HepG2 (cell line): ENCODE measurements around the gene TMEM53. TPM values are rescaled to one million over a fixed set of nuclear protein-coding genes. Genes with fewer than 3 reads are reported as not detected.

Experiments used
- ATAC-seq: fragments of 200-7000 bp; cut with Tn5 transposase; 3 replicates; pipeline ENCODE4 v1.9.1; 2020; ENCODE audit warnings: mild to moderate bottlenecking, moderate library complexity
- BruUV-seq: library from RNA; stranded (reverse); fragments of 400-500 nt; replicated peaks from 2 replicates; lab custom pipeline; 2021; lab: Mats Ljungman, UMichigan
- CTCF ChIA-PET: fragments of 300-600 bp; formaldehyde crosslinking; extraction: SDS; loops from one replicate; lab custom pipeline; 2021; ENCODE audit warnings: low total read pairs, inconsistent platforms, low intra/inter-chr PET ratio; lab: Yijun Ruan, JAX
- POLR2A ChIA-PET: fragments of 350-600 bp; sonication (Branson Sonifier 250); formaldehyde crosslinking; loops from one replicate; lab custom pipeline; 2020; ENCODE audit warnings: antibody characterized with exemption, inconsistent platforms; lab: Yijun Ruan, JAX
- DNase-seq: peaks from one replicate; pipeline ENCODE4 v3.0.0-alpha.2; 2015; ENCODE audit warnings: low spot score
- FAIRE-seq: peaks from 3 replicates; lab custom pipeline; 2011; peaks lifted over from hg19 to GRCh38; lab: Jason Lieb, UNC
- H2AFZ ChIP-seq: one replicate; pipeline ENCODE4 v1.6.1; 2011; ENCODE audit warnings: low read length, inconsistent platforms
- H3K27ac ChIP-seq: fragments of 300-600 bp; 3 replicates; pipeline ENCODE4 v1.8.0; 2011; ENCODE audit warnings: mixed run types, mild to moderate bottlenecking, mixed read lengths, low read length, inconsistent platforms; ENCODE audit not compliant: insufficient read depth; ENCODE audit errors: extremely low read length
- H3K27me3 ChIP-seq, 2 experiments: fragments of 200-600 bp in 1 of 2; 2 replicates in 1 of 2; 3 replicates in 1 of 2; pipeline versions ENCODE4 v1.6.0 to v1.8.0; 2011; ENCODE audit warnings: low read length in 2 of 2, mild to moderate bottlenecking in 2 of 2, moderate library complexity in 2 of 2, inconsistent platforms in 1 of 2; ENCODE audit not compliant: insufficient read depth in 2 of 2, control insufficient read depth in 1 of 2
- H3K36me3 ChIP-seq, 2 experiments: fragments of 200-600 bp in 1 of 2; replicated peaks in 1 of 2; 2 replicates in 1 of 2; 3 replicates in 1 of 2; pipeline versions ENCODE4 v1.5.1 to v1.8.0; 2011; ENCODE audit warnings: low read length in 2 of 2, inconsistent platforms in 1 of 2; ENCODE audit not compliant: insufficient read depth in 2 of 2, control insufficient read depth in 1 of 2
- H3K4me1 ChIP-seq: 2 replicates; pipeline ENCODE4 v1.5.1; 2012; ENCODE audit warnings: low read length, inconsistent platforms; ENCODE audit not compliant: insufficient read depth
- H3K4me2 ChIP-seq: 2 replicates; pipeline ENCODE4 v1.6.0; 2011; ENCODE audit warnings: low read depth, low read length, inconsistent platforms
- H3K4me3 ChIP-seq, 3 experiments: fragments of 200-600 bp in 1 of 3; sonication (generic), shearing (Covaris generic) in 1 of 3; replicated peaks in 1 of 3; 2 replicates each; pipeline ENCODE4 v1.5.1; 2011 to 2016; ENCODE audit warnings: low read length in 3 of 3, inconsistent platforms in 2 of 3, low read depth in 2 of 3, mild to moderate bottlenecking in 2 of 3, control low read depth in 1 of 3, mixed read lengths in 1 of 3; ENCODE audit not compliant: insufficient read depth in 1 of 3
- H3K79me2 ChIP-seq: one replicate; pipeline ENCODE4 v1.6.1; 2011; ENCODE audit warnings: low read length, inconsistent platforms; ENCODE audit not compliant: insufficient read depth
- H3K9ac ChIP-seq: 2 replicates; pipeline ENCODE4 v1.6.0; 2011; ENCODE audit warnings: mild to moderate bottlenecking, low read depth, low read length, inconsistent platforms; ENCODE audit not compliant: insufficient read depth
- H3K9me3 ChIP-seq: 2 replicates; pipeline ENCODE4 v1.5.1; 2012; ENCODE audit warnings: mild to moderate bottlenecking, low read length
- H4K20me1 ChIP-seq: 2 replicates; pipeline ENCODE4 v1.6.0; 2011; ENCODE audit warnings: inconsistent platforms, mild to moderate bottlenecking, low read length, moderate library complexity; ENCODE audit not compliant: insufficient read depth
- CCDC6 ChIP-seq: sonication (generic); formaldehyde crosslinking; IDR thresholded peaks from 2 replicates; pipeline ENCODE4 v1.8.1; 2022; ENCODE audit warnings: mild to moderate bottlenecking, missing genetic modification reagents, moderate library complexity
- ESRRA ChIP-seq: sonication (generic); formaldehyde crosslinking; IDR thresholded peaks from 2 replicates; pipeline ENCODE4 v1.5.1; 2020; ENCODE audit warnings: mild to moderate bottlenecking, low read depth, missing genetic modification reagents
- FOXC1 ChIP-seq: sonication (generic); formaldehyde crosslinking; IDR thresholded peaks from 2 replicates; pipeline ENCODE4 v1.8.0; 2022; ENCODE audit warnings: mild to moderate bottlenecking, missing genetic modification reagents, borderline replicate concordance
- GATAD2A ChIP-seq: IDR thresholded peaks from 2 replicates; pipeline ENCODE4 v1.6.1; 2016
- HOXA5 ChIP-seq: sonication (generic); formaldehyde crosslinking; IDR thresholded peaks from 2 replicates; pipeline ENCODE4 v1.4.0; 2020; ENCODE audit warnings: missing genetic modification reagents
- IRF2 ChIP-seq: IDR thresholded peaks from 2 replicates; pipeline ENCODE4 v1.6.1; 2018; ENCODE audit warnings: missing genetic modification reagents, missing compliant biosample characterization
- KLF12 ChIP-seq: sonication (generic); formaldehyde crosslinking; IDR thresholded peaks from 2 replicates; pipeline ENCODE4 v1.4.0; 2020; ENCODE audit warnings: missing genetic modification reagents, borderline replicate concordance
- KLF9 ChIP-seq: IDR thresholded peaks from 2 replicates; pipeline ENCODE4 v1.6.1; 2016; ENCODE audit warnings: low read depth
- NFRKB ChIP-seq: fragments of 450-650 bp; IDR thresholded peaks from 2 replicates; pipeline ENCODE4 v1.6.1; 2017
- TBX3 ChIP-seq: fragments of 450-650 bp; IDR thresholded peaks from 2 replicates; pipeline ENCODE4 v1.6.1; 2017; ENCODE audit warnings: antibody characterized with exemption, mild to moderate bottlenecking, inconsistent platforms, borderline replicate concordance
- ZNF20 ChIP-seq: sonication (generic); formaldehyde crosslinking; IDR thresholded peaks from 2 replicates; pipeline ENCODE4 v1.4.0; 2020; ENCODE audit warnings: mild to moderate bottlenecking, moderate library complexity, missing genetic modification reagents
- ZNF713 ChIP-seq: sonication (generic); formaldehyde crosslinking; IDR thresholded peaks from 2 replicates; pipeline ENCODE4 v1.4.0; 2020; ENCODE audit warnings: mild to moderate bottlenecking, missing genetic modification reagents
- ZSCAN25 ChIP-seq: sonication (generic); formaldehyde crosslinking; IDR thresholded peaks from 2 replicates; pipeline ENCODE4 v1.8.0; 2022; ENCODE audit warnings: mild to moderate bottlenecking, missing genetic modification reagents
- WGBS: methylation state at CpG from one replicate; pipeline ENCODE4 v1.1.6; 2017; ENCODE audit warnings: low lambda C conversion rate; 5-methylcytosine and 5-hydroxymethylcytosine counted together
- in situ Hi-C: cut with HindIII; loops from 2 replicates; pipeline ENCODE4 v1.10.0; 2017; ENCODE audit warnings: low pct_unique_long_range_greater_than_20kb; ENCODE audit not compliant: extremely low pct_ligation_motif_present
- intact Hi-C: fragments of 100-400 bp; cut with micrococcal nuclease; formaldehyde crosslinking; loops from one replicate; pipeline ENCODE4 v1.10.0; 2022; ENCODE audit not compliant: unreplicated experiment
- polyA plus RNA-seq, 8 experiments: library from polyadenylated mRNA; depleted of rRNA in 3 of 8; stranded (reverse) in 7 of 8; unstranded in 1 of 8; fragments of >200 nt; fragmentation: Illumina TruSeq in 4 of 8; extraction: Trizol in 4 of 8; gene quantifications; 2 replicates each; pipeline versions ENCODE4 v1.2.1 to v1.2.3, GENCODE V29; 2011 to 2016; ENCODE audit warnings: low read depth in 4 of 8, missing spikeins in 1 of 8, mixed read lengths in 1 of 8; ENCODE audit not compliant: insufficient read depth in 1 of 8
- total RNA-seq, 5 experiments: library from RNA; depleted of rRNA; stranded (reverse); fragments of >200 nt; fragmentation: Illumina TruSeq; extraction: Trizol; gene quantifications; 2 replicates each; pipeline ENCODE4 v1.2.3, GENCODE V29; 2016; ENCODE audit warnings: low read depth in 1 of 5
- TF ChIP-seq, protein P1 (sequence below): sonication (generic); formaldehyde crosslinking; conservative IDR thresholded peaks from 2 replicates; pipeline ENCODE4 v1.4.0; 2020; ENCODE audit warnings: missing genetic modification reagents
- TF ChIP-seq, protein P2 (sequence below): sonication (generic); formaldehyde crosslinking; IDR thresholded peaks from 2 replicates; pipeline ENCODE4 v1.4.0; 2020; ENCODE audit warnings: missing genetic modification reagents, borderline replicate concordance
- TF ChIP-seq, protein P3 (sequence below): sonication (generic); formaldehyde crosslinking; conservative IDR thresholded peaks from 2 replicates; pipeline ENCODE4 v1.8.0; 2022; ENCODE audit warnings: missing genetic modification reagents
- TF ChIP-seq, protein P4 (sequence below): sonication (generic); formaldehyde crosslinking; IDR thresholded peaks from 2 replicates; pipeline ENCODE4 v1.4.0; 2020; ENCODE audit warnings: missing genetic modification reagents, borderline replicate concordance

Gene TMEM53
- total and polyA plus RNA-seq, 2 of the 13 experiments (the other 11 are each of a cell fraction or from before 2014, with no cell fraction given) = 12.6 to 20.2 TPM

DNA sequence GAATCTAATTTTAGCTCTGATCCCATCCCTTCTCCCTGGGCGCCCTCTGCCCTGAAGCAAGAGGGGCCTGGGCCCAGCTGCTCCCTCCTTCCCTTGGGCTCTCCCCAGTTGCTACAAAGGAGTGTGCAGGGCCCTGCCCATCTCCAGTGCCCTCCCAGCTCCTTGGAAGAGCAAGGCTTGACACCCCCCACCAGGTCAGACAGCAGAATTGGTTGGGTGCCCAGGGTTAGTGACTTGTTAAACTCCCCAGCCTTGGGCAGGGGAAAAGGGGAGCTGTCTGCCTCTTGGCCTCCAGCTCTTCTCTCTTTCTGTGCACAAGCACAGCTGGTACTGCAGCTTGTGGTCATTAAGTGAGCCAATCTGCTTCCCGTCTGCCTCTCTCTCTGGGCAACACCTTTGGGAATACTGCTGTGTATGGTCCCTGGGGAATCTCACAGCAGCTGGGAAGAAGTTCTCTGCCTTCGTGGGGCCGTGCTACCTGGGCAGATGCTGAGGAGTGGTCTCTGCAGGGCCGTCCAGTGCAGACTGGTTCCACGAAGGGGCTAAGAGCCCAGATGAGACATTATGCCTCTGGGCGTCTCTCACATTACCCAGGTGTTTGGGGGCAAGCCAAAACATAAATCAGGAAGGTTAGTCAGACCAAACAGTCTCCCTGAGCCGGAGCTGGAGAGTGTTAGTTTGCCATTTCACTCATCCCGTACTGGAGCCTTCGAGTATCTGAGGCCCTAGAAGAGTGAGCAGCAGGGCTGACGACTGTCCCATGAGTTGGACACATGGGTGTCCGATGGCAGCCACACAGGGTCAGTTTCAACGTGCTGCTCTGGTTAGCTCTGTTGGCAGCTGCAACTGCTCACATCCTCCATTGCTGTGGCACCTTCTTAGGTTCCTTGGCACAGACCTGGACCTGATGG, 37.3 kb downstream of the TMEM53 start:
- intact Hi-C loops (no loop called here), in situ Hi-C loops (no loop called here)
- no peaks in the 10 kb centered on the region for H3K27me3 ChIP-seq
- peaks cover 26% of the 10 kb centered on the region for H3K4me1 ChIP-seq
- H3K79me2 ChIP-seq = peaks cover 21% of the 10 kb centered on the region
- ChIA-PET POLR2A (interaction anchor here (1.2 to 1.5 kb wide), 2 partner anchors 10 to 37 kb away, joined by 5 to 6 read pairs; partner anchors contain the start of genes ARMH1 and TMEM53), CTCF (no interaction called here)
- H4K20me1 ChIP-seq = no peaks in the 10 kb centered on the region
- no peaks in the 10 kb centered on the region for H3K9me3 ChIP-seq
- no peak overlapping the region for H3K4me2 ChIP-seq
- peaks cover 50 to 86% of the 10 kb centered on the region in 2 experiments for H3K36me3 ChIP-seq
- no peak for FAIRE-seq
- H3K4me3 ChIP-seq = no peak overlapping the region
- no peak overlapping the region for H3K9ac ChIP-seq
- BruUV-seq = no TSS peak
- H3K27ac ChIP-seq = no peak overlapping the region
- no peak for DNase-seq
- WGBS = 96% methylated on average over 8 of the region's 13 CpGs
- ATAC-seq = no peak
- no peak overlapping the region for H2AFZ ChIP-seq
- TF ChIP-seq, protein P1, sequence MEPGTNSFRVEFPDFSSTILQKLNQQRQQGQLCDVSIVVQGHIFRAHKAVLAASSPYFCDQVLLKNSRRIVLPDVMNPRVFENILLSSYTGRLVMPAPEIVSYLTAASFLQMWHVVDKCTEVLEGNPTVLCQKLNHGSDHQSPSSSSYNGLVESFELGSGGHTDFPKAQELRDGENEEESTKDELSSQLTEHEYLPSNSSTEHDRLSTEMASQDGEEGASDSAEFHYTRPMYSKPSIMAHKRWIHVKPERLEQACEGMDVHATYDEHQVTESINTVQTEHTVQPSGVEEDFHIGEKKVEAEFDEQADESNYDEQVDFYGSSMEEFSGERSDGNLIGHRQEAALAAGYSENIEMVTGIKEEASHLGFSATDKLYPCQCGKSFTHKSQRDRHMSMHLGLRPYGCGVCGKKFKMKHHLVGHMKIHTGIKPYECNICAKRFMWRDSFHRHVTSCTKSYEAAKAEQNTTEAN (CRISPR knock-in tag) = no peak
- TF ChIP-seq KLF12 (CRISPR knock-in tag) (no peak), ZNF20 (CRISPR knock-in tag) (no peak), CCDC6 (CRISPR knock-in tag) (no peak), KLF9 (CRISPR knock-in tag) (no peak), HOXA5 (CRISPR knock-in tag) (no peak), GATAD2A (CRISPR knock-in tag) (no peak), ZNF713 (CRISPR knock-in tag) (no peak), ZSCAN25 (no peak), ESRRA (CRISPR knock-in tag) (no peak), FOXC1 (CRISPR knock-in tag) (no peak), IRF2 (CRISPR knock-in tag) (no peak), NFRKB (no peak), TBX3 (no peak)
- TF ChIP-seq, protein P2, sequence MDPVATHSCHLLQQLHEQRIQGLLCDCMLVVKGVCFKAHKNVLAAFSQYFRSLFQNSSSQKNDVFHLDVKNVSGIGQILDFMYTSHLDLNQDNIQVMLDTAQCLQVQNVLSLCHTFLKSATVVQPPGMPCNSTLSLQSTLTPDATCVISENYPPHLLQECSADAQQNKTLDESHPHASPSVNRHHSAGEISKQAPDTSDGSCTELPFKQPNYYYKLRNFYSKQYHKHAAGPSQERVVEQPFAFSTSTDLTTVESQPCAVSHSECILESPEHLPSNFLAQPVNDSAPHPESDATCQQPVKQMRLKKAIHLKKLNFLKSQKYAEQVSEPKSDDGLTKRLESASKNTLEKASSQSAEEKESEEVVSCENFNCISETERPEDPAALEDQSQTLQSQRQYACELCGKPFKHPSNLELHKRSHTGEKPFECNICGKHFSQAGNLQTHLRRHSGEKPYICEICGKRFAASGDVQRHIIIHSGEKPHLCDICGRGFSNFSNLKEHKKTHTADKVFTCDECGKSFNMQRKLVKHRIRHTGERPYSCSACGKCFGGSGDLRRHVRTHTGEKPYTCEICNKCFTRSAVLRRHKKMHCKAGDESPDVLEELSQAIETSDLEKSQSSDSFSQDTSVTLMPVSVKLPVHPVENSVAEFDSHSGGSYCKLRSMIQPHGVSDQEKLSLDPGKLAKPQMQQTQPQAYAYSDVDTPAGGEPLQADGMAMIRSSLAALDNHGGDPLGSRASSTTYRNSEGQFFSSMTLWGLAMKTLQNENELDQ = no peak
- TF ChIP-seq, protein P3, sequence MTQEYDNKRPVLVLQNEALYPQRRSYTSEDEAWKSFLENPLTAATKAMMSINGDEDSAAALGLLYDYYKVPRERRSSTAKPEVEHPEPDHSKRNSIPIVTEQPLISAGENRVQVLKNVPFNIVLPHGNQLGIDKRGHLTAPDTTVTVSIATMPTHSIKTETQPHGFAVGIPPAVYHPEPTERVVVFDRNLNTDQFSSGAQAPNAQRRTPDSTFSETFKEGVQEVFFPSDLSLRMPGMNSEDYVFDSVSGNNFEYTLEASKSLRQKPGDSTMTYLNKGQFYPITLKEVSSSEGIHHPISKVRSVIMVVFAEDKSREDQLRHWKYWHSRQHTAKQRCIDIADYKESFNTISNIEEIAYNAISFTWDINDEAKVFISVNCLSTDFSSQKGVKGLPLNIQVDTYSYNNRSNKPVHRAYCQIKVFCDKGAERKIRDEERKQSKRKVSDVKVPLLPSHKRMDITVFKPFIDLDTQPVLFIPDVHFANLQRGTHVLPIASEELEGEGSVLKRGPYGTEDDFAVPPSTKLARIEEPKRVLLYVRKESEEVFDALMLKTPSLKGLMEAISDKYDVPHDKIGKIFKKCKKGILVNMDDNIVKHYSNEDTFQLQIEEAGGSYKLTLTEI = no peak
- TF ChIP-seq, protein P4, sequence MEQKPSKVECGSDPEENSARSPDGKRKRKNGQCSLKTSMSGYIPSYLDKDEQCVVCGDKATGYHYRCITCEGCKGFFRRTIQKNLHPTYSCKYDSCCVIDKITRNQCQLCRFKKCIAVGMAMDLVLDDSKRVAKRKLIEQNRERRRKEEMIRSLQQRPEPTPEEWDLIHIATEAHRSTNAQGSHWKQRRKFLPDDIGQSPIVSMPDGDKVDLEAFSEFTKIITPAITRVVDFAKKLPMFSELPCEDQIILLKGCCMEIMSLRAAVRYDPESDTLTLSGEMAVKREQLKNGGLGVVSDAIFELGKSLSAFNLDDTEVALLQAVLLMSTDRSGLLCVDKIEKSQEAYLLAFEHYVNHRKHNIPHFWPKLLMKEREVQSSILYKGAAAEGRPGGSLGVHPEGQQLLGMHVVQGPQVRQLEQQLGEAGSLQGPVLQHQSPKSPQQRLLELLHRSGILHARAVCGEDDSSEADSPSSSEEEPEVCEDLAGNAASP (CRISPR knock-in tag) = no peak
